OCI-LY7 (cell line): ENCODE measurements around the gene IP6K2. TPM values are rescaled to one million over a fixed set of nuclear protein-coding genes. Genes with fewer than 3 reads are reported as not detected.

Experiments
- BruUV-seq: library from RNA; stranded (reverse); fragments of 400-500 nt; replicated peaks from 2 replicates; lab custom pipeline; 2021; lab: Mats Ljungman, UMichigan
- CTCF ChIA-PET: fragments of 300-600 bp; sonication (Branson Sonifier 250); formaldehyde crosslinking; loops from one replicate; lab custom pipeline; 2022; ENCODE audit warnings: antibody characterized with exemption; ENCODE audit not compliant: unreplicated experiment; lab: Charles Lee
- POLR2A ChIA-PET: fragments of 300-600 bp; sonication (Branson Sonifier 250); formaldehyde crosslinking; loops from one replicate; lab custom pipeline; 2022; ENCODE audit warnings: antibody characterized with exemption; lab: Charles Lee
- DNase-seq: peaks from one replicate; pipeline ENCODE4 v3.0.0-alpha.2; 2015; ENCODE audit warnings: low spot score
- H2AFZ ChIP-seq: fragments of 200-600 bp; sonication (generic), shearing (Covaris generic); 2 replicates; pipeline ENCODE4 v1.6.1; 2014; ENCODE audit warnings: mild to moderate bottlenecking, antibody characterized with exemption, low read length, moderate library complexity
- H3K27ac ChIP-seq: fragments of 200-600 bp; sonication (generic); 2 replicates; pipeline ENCODE4 v1.5.1; 2014; ENCODE audit warnings: mixed run types, low read depth, mild to moderate bottlenecking, moderate library complexity, low read length, inconsistent platforms; ENCODE audit not compliant: poor library complexity, severe bottlenecking
- H3K36me3 ChIP-seq: fragments of 200-600 bp; sonication (generic); 2 replicates; pipeline ENCODE4 v1.6.1; 2014; ENCODE audit warnings: mild to moderate bottlenecking, antibody characterized with exemption, low read length, moderate library complexity, mixed read lengths; ENCODE audit not compliant: insufficient read depth
- H3K4me1 ChIP-seq: fragments of 200-600 bp; sonication (generic); 2 replicates; pipeline ENCODE4 v1.5.1; 2014; ENCODE audit warnings: mild to moderate bottlenecking, low read length; ENCODE audit not compliant: insufficient read depth, poor library complexity, severe bottlenecking
- H3K4me2 ChIP-seq: fragments of 200-600 bp; sonication (generic); 2 replicates; pipeline ENCODE4 v1.6.1; 2014; ENCODE audit warnings: mild to moderate bottlenecking, low read length
- H3K4me3 ChIP-seq: fragments of 200-600 bp; sonication (generic); 2 replicates; pipeline ENCODE4 v1.5.1; 2014; ENCODE audit warnings: mild to moderate bottlenecking, low read depth, low read length; ENCODE audit not compliant: poor library complexity, severe bottlenecking
- H3K79me2 ChIP-seq: fragments of 200-600 bp; sonication (generic); 2 replicates; pipeline ENCODE4 v1.6.1; 2016; ENCODE audit warnings: low read depth, mild to moderate bottlenecking, low read length, moderate library complexity, mixed read lengths; ENCODE audit not compliant: insufficient read depth
- H3K9me2 ChIP-seq: fragments of 200-600 bp; sonication (generic); 2 replicates; pipeline ENCODE4 v1.6.1; 2016; ENCODE audit warnings: mild to moderate bottlenecking, low read length, mixed read lengths; ENCODE audit not compliant: insufficient read depth
- H3K9me3 ChIP-seq: fragments of 200-600 bp; sonication (generic); 2 replicates; pipeline ENCODE4 v1.6.1; 2014; ENCODE audit warnings: mild to moderate bottlenecking, mixed run types, low read length, mixed read lengths
- H4K20me1 ChIP-seq: fragments of 200-600 bp; sonication (generic); 2 replicates; pipeline ENCODE4 v1.6.1; 2014; ENCODE audit warnings: mild to moderate bottlenecking, antibody characterized with exemption, low read length, moderate library complexity, mixed read lengths; ENCODE audit not compliant: insufficient read depth
- EZH2phosphoT487 ChIP-seq: fragments of 200-600 bp; sonication (generic); IDR thresholded peaks from 2 replicates; pipeline ENCODE4 v1.6.1; 2018; ENCODE audit warnings: low read depth, borderline replicate concordance, mild to moderate bottlenecking, mixed run types, antibody characterized with exemption, low read length, moderate library complexity, mixed read lengths
- intact Hi-C: fragments of 100-400 bp; cut with micrococcal nuclease; formaldehyde crosslinking; loops from one replicate; pipeline ENCODE4 v1.10.0; 2022; ENCODE audit not compliant: unreplicated experiment
- total RNA-seq, 2 experiments: library from RNA; depleted of rRNA in 1 of 2; stranded (reverse); fragments of >200 nt in 1 of 2; shearing (Covaris generic) in 1 of 2; gene quantifications; 2 replicates each; pipeline ENCODE4 v1.2.3, GENCODE V29; 2014 to 2022
- TF ChIP-seq, protein P1 (sequence below): fragments of 200-600 bp; sonication (generic); conservative IDR thresholded peaks from 2 replicates; pipeline ENCODE4 v1.5.1; 2014; ENCODE audit warnings: mild to moderate bottlenecking, antibody characterized with exemption, low read length, moderate library complexity, mixed read lengths

IP6K2 gene
- total RNA-seq, 2 experiments from 2014 or later, result 77.0 to 92.7 TPM

DNA sequence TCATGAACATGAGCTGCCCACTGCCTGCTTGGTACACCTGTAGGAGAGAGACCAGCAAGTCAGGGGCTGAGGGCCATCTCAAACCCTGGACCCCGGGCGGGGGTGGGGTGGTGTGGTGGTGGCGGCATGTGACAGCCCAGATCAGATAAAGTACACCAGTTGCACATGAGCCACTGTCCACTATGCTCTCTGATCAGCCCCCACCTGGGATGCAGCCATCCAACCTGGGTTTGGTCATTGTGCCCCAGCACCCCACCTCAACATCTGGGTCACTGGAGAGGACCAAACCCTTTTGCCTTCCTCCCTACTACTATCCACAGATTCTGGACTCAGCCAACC, 28.3 kb downstream of the IP6K2 start:
- POLR2A ChIA-PET, result no interaction called here
- Histone ChIP-seq H3K79me2 (peaks cover 7% of the 10 kb centered on the region; the same call in 1 of the 2 replicates), H3K9me3 (no peaks in the 10 kb centered on the region), H3K4me3 (no peak overlapping the region), H3K27ac (no peak overlapping the region), H3K36me3 (peaks cover 64% of the 10 kb centered on the region), H3K4me2 (no peak overlapping the region), H4K20me1 (no peaks in the 10 kb centered on the region), H3K4me1 (peaks cover 27% of the 10 kb centered on the region), H2AFZ (no peak overlapping the region), H3K9me2 (no peaks in the 10 kb centered on the region)
- intact Hi-C loops, result no loop called here
- CTCF ChIA-PET, result interaction anchor here (0.6 kb wide), 2 partner anchors 63 to 178 kb away, joined by 3 read pairs; no protein-coding TSS in a partner anchor
- DNase-seq, result no peak
- TF ChIP-seq EZH2phosphoT487, result no peak
- TF ChIP-seq, protein P1, sequence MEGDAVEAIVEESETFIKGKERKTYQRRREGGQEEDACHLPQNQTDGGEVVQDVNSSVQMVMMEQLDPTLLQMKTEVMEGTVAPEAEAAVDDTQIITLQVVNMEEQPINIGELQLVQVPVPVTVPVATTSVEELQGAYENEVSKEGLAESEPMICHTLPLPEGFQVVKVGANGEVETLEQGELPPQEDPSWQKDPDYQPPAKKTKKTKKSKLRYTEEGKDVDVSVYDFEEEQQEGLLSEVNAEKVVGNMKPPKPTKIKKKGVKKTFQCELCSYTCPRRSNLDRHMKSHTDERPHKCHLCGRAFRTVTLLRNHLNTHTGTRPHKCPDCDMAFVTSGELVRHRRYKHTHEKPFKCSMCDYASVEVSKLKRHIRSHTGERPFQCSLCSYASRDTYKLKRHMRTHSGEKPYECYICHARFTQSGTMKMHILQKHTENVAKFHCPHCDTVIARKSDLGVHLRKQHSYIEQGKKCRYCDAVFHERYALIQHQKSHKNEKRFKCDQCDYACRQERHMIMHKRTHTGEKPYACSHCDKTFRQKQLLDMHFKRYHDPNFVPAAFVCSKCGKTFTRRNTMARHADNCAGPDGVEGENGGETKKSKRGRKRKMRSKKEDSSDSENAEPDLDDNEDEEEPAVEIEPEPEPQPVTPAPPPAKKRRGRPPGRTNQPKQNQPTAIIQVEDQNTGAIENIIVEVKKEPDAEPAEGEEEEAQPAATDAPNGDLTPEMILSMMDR, result no peak
- BruUV-seq, result no TSS peak

DNA sequence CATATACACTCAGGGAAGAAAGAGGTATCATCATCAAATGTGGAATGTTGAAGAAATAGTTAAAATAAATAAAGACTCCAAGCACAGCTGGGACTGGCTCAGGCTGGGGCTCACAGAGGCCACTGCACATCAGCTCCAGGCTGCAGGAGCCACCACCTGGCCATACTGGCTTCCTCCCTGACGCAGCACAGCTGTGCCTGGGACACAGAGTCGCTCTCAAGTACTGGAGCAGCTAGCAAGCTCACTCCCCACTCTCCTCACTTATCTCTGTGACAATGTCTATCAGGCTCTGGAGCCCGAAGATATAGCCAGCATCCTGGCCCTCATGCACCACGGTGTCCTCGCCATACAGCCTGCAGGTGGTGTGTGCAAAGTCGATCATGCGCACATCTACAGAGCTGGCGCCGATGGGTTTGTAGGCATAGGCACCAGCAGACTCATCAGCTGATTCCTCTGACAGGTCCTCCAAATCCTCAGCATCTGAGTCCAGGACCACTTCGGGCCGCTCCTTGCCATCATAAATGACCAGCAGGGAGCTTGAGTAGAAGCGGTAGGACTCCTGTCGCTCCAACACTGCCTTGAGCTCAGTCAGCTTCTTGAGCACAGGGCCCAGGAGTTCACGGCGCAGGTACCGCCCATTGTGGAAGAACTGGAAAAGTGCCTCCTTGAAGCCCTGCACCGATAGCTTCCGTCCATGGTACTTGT, 28.8 kb downstream of the IP6K2 start:
- Histone ChIP-seq H3K9me3 (no peaks in the 10 kb centered on the region), H4K20me1 (no peaks in the 10 kb centered on the region), H3K4me1 (peaks cover 32% of the 10 kb centered on the region), H3K4me3 (no peak overlapping the region), H3K27ac (no peak overlapping the region), H2AFZ (no peak overlapping the region), H3K79me2 (peaks cover 7% of the 10 kb centered on the region; the same call in 1 of the 2 replicates), H3K36me3 (peaks cover 59% of the 10 kb centered on the region), H3K4me2 (no peak overlapping the region), H3K9me2 (no peaks in the 10 kb centered on the region)
- DNase-seq, result no peak
- CTCF ChIA-PET, result interaction anchor here (0.6 kb wide), 2 partner anchors 63 to 177 kb away, joined by 3 read pairs; no protein-coding TSS in a partner anchor
- POLR2A ChIA-PET, result no interaction called here
- TF ChIP-seq, protein P1, result no peak
- no peak for TF ChIP-seq EZH2phosphoT487
- no TSS peak for BruUV-seq
- intact Hi-C loops, result no loop called here

DNA sequence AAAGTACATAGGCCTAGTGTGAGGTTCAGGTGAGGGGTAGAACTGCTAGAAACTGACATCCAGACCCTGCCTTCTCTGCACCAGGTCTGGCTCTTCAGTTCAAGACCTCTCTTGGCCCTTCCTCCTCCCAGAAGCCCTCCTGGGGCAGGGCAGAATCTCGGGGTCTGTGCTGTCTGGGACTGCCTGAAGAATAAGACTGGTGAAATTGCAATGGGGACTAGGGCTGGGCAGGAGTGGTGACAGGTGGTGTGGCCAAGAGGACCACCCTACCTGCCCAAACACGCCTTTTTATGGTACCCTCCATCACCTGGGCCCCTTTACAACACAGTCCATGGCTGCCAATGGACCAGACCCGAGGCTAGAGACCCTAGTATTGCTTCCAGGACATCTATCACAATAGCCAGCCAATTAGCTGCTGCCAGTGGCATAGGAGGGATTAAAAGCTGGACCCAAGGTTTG, 29.8 kb downstream of the IP6K2 start:
- Histone ChIP-seq H3K4me2 (no peak overlapping the region), H4K20me1 (no peaks in the 10 kb centered on the region), H3K9me2 (no peaks in the 10 kb centered on the region), H3K4me1 (peaks cover 33% of the 10 kb centered on the region), H3K36me3 (peaks cover 50% of the 10 kb centered on the region), H3K4me3 (no peak overlapping the region), H3K79me2 (peaks cover 7% of the 10 kb centered on the region; the same call in 1 of the 2 replicates), H2AFZ (no peak overlapping the region), H3K27ac (peak overlapping the region; percentile 42), H3K9me3 (no peaks in the 10 kb centered on the region)
- CTCF ChIA-PET, result no interaction called here
- TF ChIP-seq EZH2phosphoT487, result no peak
- TF ChIP-seq, protein P1, result no peak
- no TSS peak for BruUV-seq
- no peak for DNase-seq
- intact Hi-C loops, result no loop called here
- POLR2A ChIA-PET, result no interaction called here
